Neural cell (in vitro differentiated cells): ENCODE results near the gene NPM1. TPM values are rescaled to one million over a fixed set of nuclear protein-coding genes. Genes with fewer than 3 reads are reported as not detected.

Source experiments
- H2AFZ ChIP-seq: fragments of 200-600, 300-800 bp; sonication (generic), shearing (Covaris generic); 2 replicates; pipeline ENCODE4 v1.6.0; 2014; ENCODE audit warnings: low read depth, mild to moderate bottlenecking, antibody characterized with exemption, low read length, moderate library complexity
- H3F3A ChIP-seq: fragments of 200-600 bp; shearing (Covaris generic); 2 replicates; pipeline ENCODE4 v1.6.1; 2016; ENCODE audit warnings: mild to moderate bottlenecking, moderate library complexity, mixed read lengths, antibody characterized with exemption, low read length; ENCODE audit not compliant: insufficient read depth, poor library complexity, severe bottlenecking
- H3K27ac ChIP-seq: fragments of 200-600, 300-800 bp; sonication (generic), shearing (Covaris generic); 2 replicates; pipeline ENCODE4 v1.5.1; 2014; ENCODE audit warnings: mild to moderate bottlenecking, low read length, moderate library complexity
- H3K27me3 ChIP-seq: fragments of 300-800, 200-600 bp; sonication (generic), shearing (Covaris generic); 2 replicates; pipeline ENCODE4 v1.6.0; 2014; ENCODE audit warnings: mild to moderate bottlenecking, low read depth, low read length, moderate library complexity; ENCODE audit not compliant: insufficient read depth
- H3K36me3 ChIP-seq: fragments of 300-800, 200-600 bp; sonication (generic), shearing (Covaris generic); 2 replicates; pipeline ENCODE4 v1.5.1; 2014; ENCODE audit warnings: mild to moderate bottlenecking, antibody characterized with exemption, low read length, moderate library complexity; ENCODE audit not compliant: insufficient read depth
- H3K4me2 ChIP-seq: fragments of 300-800, 200-600 bp; sonication (generic), shearing (Covaris generic); 2 replicates; pipeline ENCODE4 v1.6.0; 2014; ENCODE audit warnings: mild to moderate bottlenecking, low read length
- H3K4me3 ChIP-seq: fragments of 300-800, 200-600 bp; sonication (generic), shearing (Covaris generic); 2 replicates; pipeline ENCODE4 v1.5.1; 2014; ENCODE audit warnings: mild to moderate bottlenecking, low read length, moderate library complexity
- H3K79me2 ChIP-seq: fragments of 200-600 bp; shearing (Covaris generic); replicated peaks from 2 replicates; pipeline ENCODE4 v1.6.0; 2014; ENCODE audit warnings: mild to moderate bottlenecking, low read length, moderate library complexity; ENCODE audit not compliant: insufficient read depth
- H3K9ac ChIP-seq: fragments of 300-800, 200-600 bp; sonication (generic), shearing (Covaris generic); 2 replicates; pipeline ENCODE4 v1.6.1; 2016; ENCODE audit warnings: mild to moderate bottlenecking, low read length, mixed read lengths
- H3K9me2 ChIP-seq: fragments of 200-600 bp; shearing (Covaris generic); 2 replicates; pipeline ENCODE4 v1.6.1; 2016; ENCODE audit warnings: mild to moderate bottlenecking, low read length, mixed read lengths; ENCODE audit not compliant: insufficient read depth
- H3K9me3 ChIP-seq: fragments of 200-600, 300-800 bp; sonication (generic), shearing (Covaris generic); 2 replicates; pipeline ENCODE4 v1.6.1; 2016; ENCODE audit warnings: mild to moderate bottlenecking, mixed run types, low read length, moderate library complexity, mixed read lengths
- H4K20me1 ChIP-seq: fragments of 200-600 bp; shearing (Covaris generic); 2 replicates; pipeline ENCODE4 v1.6.1; 2016; ENCODE audit warnings: mild to moderate bottlenecking, mixed run types; ENCODE audit not compliant: insufficient read depth
- EP300 ChIP-seq: fragments of 450-650 bp; conservative IDR thresholded peaks from 2 replicates; pipeline ENCODE4 v1.6.1; 2014; ENCODE audit warnings: antibody characterized with exemption, mild to moderate bottlenecking, moderate library complexity; ENCODE audit not compliant: poor library complexity, severe bottlenecking
- EZH2 ChIP-seq: fragments of 200-600, 300-800 bp; shearing (Covaris generic), sonication (generic); IDR thresholded peaks from 2 replicates; pipeline ENCODE4 v1.6.1; 2014; ENCODE audit warnings: antibody characterized with exemption, low read length, borderline replicate concordance, mild to moderate bottlenecking; ENCODE audit not compliant: insufficient read depth, poor library complexity, severe bottlenecking
- MXI1 ChIP-seq: fragments of 450-650 bp; conservative IDR thresholded peaks from 2 replicates; pipeline ENCODE4 v1.6.1; 2014; ENCODE audit warnings: antibody characterized with exemption, mild to moderate bottlenecking; ENCODE audit not compliant: poor library complexity, severe bottlenecking
- POLR2AphosphoS5 ChIP-seq: IDR thresholded peaks from 2 replicates; pipeline ENCODE4 v1.6.1; 2012
- RAD21 ChIP-seq: fragments of 450-650 bp; conservative IDR thresholded peaks from 2 replicates; pipeline ENCODE4 v1.6.1; 2014; ENCODE audit warnings: antibody characterized with exemption, mild to moderate bottlenecking, moderate library complexity
- SMC3 ChIP-seq: fragments of 450-650 bp; conservative IDR thresholded peaks from 2 replicates; pipeline ENCODE4 v1.6.1; 2014; ENCODE audit warnings: antibody characterized with exemption, mild to moderate bottlenecking, moderate library complexity; ENCODE audit not compliant: poor library complexity
- TAF1 ChIP-seq: IDR thresholded peaks from 2 replicates; pipeline ENCODE4 v1.6.1; 2012; ENCODE audit warnings: low read depth
- polyA plus RNA-seq: library from polyadenylated mRNA; depleted of rRNA; stranded (reverse); fragments of >200 nt; gene quantifications from 2 replicates; pipeline ENCODE4 v1.2.3, GENCODE V29; 2014
- TF ChIP-seq, protein P1 (sequence below): fragments of 450-650 bp; IDR thresholded peaks from 2 replicates; pipeline ENCODE4 v1.5.1; 2014; ENCODE audit warnings: antibody characterized with exemption, mild to moderate bottlenecking, moderate library complexity; ENCODE audit not compliant: poor library complexity, severe bottlenecking
- TF ChIP-seq, protein P2 (sequence below): IDR thresholded peaks from 2 replicates; pipeline ENCODE4 v1.6.1; 2012; ENCODE audit warnings: borderline replicate concordance

The NPM1 gene
- polyA plus RNA-seq, 1 donor from 2014 or later: 1,141 TPM

DNA sequence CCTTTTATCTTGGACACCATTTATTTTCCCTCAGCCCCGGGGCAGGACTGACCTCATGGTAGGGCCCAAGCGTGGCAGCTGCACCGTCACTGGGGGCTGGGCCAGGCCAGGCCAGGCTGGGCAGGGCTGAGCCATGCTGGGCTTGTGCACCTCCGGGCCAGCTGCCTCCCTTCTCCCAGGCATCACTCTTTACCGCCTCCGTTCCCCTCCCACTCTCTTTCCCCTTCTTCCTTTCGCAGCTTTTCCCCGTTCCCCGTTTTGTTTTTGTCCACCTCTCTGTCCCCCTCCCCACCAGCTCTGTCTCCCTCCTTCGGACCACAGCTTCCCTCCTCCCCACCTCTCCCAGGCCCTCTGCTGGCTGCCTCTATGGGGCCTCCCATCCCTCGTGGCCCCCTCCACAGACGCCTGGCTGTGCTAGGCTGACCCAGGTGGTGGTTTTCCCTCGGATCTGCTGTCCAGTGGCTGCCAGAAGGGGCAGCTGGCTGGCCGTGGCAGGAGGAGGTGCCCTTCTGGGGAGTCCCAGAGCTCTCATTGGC is 49.7 kb downstream of the NPM1 start:
- no peak overlapping the region for H3K4me2 ChIP-seq
- no peaks in the 10 kb centered on the region for H3K9me3 ChIP-seq
- H3K9ac ChIP-seq: no peak overlapping the region
- no peaks in the 10 kb centered on the region for H3K79me2 ChIP-seq
- H3K4me3 ChIP-seq: no peak overlapping the region
- no peaks in the 10 kb centered on the region for H4K20me1 ChIP-seq
- H3F3A ChIP-seq: no peaks in the 10 kb centered on the region
- no peak overlapping the region for H3K27ac ChIP-seq
- H3K36me3 ChIP-seq: no peaks in the 10 kb centered on the region
- TF ChIP-seq RAD21: no peak
- TF ChIP-seq TAF1: no peak
- TF ChIP-seq MXI1: no peak
- no peak for TF ChIP-seq SMC3
- no peak for TF ChIP-seq EP300
- TF ChIP-seq EZH2: no peak
- H2AFZ ChIP-seq: no peak overlapping the region
- H3K9me2 ChIP-seq: no peaks in the 10 kb centered on the region
- H3K27me3 ChIP-seq: no peaks in the 10 kb centered on the region

DNA sequence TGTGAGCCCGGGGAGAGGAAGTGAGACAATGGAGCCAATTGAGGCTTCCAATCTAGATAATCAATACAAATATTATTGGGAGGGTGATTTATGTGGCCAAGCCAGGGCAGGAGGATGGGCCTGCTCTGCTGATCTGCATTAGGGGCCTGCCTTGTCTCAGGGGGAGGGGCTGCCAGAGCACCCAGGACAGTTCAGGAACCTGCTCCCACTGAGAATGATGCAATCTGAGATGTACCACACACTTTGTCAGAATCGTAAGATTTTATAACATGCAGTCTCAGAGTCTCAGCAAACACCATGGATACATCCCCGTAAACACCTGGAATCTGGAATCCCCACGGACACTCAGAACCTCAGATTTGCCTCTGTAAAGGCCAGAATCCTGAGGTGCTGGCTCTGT is 51.1 kb downstream of the NPM1 start:
- Histone ChIP-seq H3K27me3 (no peaks in the 10 kb centered on the region), H3K4me2 (no peak overlapping the region), H3K9me2 (no peaks in the 10 kb centered on the region)

More for the DNA sequence above, 51.1 kb downstream of the NPM1 start:
- Histone ChIP-seq H3K79me2 (no peaks in the 10 kb centered on the region), H4K20me1 (no peaks in the 10 kb centered on the region), H2AFZ (no peak overlapping the region), H3F3A (no peaks in the 10 kb centered on the region), H3K27ac (no peak overlapping the region), H3K4me3 (no peak overlapping the region), H3K36me3 (no peaks in the 10 kb centered on the region), H3K9me3 (no peaks in the 10 kb centered on the region), H3K9ac (no peak overlapping the region)
- TF ChIP-seq POLR2AphosphoS5 (no peak), RAD21 (no peak), EZH2 (no peak), EP300 (no peak), MXI1 (no peak), TAF1 (no peak), SMC3 (no peak)
- TF ChIP-seq, protein P1, sequence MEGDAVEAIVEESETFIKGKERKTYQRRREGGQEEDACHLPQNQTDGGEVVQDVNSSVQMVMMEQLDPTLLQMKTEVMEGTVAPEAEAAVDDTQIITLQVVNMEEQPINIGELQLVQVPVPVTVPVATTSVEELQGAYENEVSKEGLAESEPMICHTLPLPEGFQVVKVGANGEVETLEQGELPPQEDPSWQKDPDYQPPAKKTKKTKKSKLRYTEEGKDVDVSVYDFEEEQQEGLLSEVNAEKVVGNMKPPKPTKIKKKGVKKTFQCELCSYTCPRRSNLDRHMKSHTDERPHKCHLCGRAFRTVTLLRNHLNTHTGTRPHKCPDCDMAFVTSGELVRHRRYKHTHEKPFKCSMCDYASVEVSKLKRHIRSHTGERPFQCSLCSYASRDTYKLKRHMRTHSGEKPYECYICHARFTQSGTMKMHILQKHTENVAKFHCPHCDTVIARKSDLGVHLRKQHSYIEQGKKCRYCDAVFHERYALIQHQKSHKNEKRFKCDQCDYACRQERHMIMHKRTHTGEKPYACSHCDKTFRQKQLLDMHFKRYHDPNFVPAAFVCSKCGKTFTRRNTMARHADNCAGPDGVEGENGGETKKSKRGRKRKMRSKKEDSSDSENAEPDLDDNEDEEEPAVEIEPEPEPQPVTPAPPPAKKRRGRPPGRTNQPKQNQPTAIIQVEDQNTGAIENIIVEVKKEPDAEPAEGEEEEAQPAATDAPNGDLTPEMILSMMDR: no peak
- TF ChIP-seq, protein P2, sequence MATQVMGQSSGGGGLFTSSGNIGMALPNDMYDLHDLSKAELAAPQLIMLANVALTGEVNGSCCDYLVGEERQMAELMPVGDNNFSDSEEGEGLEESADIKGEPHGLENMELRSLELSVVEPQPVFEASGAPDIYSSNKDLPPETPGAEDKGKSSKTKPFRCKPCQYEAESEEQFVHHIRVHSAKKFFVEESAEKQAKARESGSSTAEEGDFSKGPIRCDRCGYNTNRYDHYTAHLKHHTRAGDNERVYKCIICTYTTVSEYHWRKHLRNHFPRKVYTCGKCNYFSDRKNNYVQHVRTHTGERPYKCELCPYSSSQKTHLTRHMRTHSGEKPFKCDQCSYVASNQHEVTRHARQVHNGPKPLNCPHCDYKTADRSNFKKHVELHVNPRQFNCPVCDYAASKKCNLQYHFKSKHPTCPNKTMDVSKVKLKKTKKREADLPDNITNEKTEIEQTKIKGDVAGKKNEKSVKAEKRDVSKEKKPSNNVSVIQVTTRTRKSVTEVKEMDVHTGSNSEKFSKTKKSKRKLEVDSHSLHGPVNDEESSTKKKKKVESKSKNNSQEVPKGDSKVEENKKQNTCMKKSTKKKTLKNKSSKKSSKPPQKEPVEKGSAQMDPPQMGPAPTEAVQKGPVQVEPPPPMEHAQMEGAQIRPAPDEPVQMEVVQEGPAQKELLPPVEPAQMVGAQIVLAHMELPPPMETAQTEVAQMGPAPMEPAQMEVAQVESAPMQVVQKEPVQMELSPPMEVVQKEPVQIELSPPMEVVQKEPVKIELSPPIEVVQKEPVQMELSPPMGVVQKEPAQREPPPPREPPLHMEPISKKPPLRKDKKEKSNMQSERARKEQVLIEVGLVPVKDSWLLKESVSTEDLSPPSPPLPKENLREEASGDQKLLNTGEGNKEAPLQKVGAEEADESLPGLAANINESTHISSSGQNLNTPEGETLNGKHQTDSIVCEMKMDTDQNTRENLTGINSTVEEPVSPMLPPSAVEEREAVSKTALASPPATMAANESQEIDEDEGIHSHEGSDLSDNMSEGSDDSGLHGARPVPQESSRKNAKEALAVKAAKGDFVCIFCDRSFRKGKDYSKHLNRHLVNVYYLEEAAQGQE: no peak
